Measurements from ENCODE around the gene LRRC74B.

LRRC74B gene

DNA sequence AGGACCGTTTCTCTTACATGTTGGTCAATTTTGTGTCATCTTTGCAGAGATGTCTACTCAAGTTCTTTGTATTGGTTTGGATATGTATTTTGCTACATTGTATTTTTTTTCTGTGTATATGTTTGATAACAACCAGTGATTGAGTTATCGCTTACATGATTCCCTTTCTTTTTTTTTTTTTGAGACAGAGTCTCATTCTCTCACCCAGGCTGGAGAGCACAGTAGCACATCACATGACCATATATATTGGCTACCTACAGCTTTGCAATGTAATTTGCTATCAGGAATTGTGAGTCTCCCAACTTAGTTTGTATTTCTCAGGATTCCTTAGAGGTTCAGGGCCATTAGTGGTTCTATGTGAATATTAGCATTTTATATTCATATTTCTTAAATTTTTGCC is 59.5 kb downstream of the LRRC74B start:
- FAIRE-seq = no peak

DNA sequence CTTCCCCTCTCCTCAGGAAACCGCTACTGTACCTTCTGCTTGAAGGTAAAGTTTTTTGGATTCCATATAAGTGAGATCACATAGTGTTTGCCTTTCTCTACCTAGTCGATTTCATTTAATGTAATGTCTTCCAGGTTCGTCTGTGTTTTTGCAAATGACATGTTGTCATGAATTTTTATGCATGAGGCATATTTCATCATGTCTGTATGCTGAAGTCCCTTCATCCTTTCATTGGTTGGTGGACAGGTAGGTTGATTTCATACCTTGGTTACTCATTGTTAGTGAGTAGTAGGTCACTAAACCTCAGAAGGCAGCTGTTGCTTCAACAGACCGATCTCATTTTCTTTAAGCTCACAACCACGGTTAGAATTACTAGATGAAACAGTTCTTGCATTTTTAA is 60.3 kb downstream of the LRRC74B start:
- no peak for FAIRE-seq

DNA sequence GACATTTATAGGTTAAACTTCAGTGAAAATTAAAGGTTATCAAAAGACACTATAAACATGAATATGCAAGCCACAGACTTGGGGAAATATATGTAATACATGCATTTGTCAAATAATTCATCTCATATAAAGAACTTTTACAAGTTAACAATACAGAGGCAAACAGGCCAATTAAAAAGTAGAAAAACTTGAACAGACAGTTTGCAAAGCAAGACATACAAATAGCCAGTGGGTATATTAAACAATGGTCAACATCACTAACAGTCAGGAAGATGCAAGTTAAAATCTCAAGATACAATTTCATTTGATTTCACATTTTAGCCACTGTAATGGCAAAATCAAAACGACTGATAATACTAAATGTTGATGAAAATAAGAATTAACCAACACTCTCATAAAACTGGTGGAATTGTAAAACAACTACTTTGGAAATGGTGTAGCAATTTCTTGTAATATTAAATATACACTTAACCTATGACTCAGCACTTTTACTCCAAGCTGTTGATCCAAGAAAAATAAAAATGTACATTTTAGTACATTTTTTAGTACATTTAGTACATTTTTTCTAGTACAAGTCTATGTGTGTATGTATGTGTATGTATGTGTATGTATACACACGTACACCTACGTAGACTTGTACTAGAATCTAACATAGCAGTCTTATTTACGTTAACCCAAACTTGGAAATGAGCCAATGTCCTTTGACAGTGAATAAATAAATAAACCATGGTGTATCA is 62.8 kb downstream of the LRRC74B start:
- FAIRE-seq = no peak
